Thoracic aorta (tissue), 2 donors: ENCODE measurements around the gene CHD2. TPM values are rescaled to one million over a fixed set of nuclear protein-coding genes. Genes with fewer than 3 reads are reported as not detected.
A peak's percentile ranks its signal among the peaks of the same experiment; 100 is the strongest.

Source experiments
- ATAC-seq: fragments of 150-250 bp; one replicate; pipeline ENCODE4 v1.8.0; 2017; ENCODE audit warnings: low read depth; ENCODE audit not compliant: insufficient number of reproducible peaks, low FRiP score
- DNase-seq: peaks from one replicate; pipeline ENCODE4 v3.0.0-alpha.2; 2020; ENCODE audit warnings: low spot score
- H3K27ac ChIP-seq, 2 donors: fragments of 200-600 bp; sonication (generic); 1 replicate in 1 of 2; 2 replicates in 1 of 2; pipeline ENCODE4 v1.5.1; 2016; ENCODE audit warnings: mild to moderate bottlenecking in 2 of 2, moderate library complexity in 2 of 2
- H3K27me3 ChIP-seq: fragments of 200-600 bp; sonication (generic); replicated peaks from 2 replicates; pipeline ENCODE4 v1.6.0; 2016; ENCODE audit warnings: mild to moderate bottlenecking; ENCODE audit not compliant: insufficient read depth
- H3K36me3 ChIP-seq: fragments of 200-600 bp; sonication (generic); one replicate; pipeline ENCODE4 v1.5.1; 2016
- H3K4me1 ChIP-seq, 2 donors: fragments of 200-600 bp; sonication (generic); 1 replicate in 1 of 2; 2 replicates in 1 of 2; pipeline versions ENCODE4 v1.5.1 to v1.6.0; 2016; ENCODE audit warnings: low read depth in 2 of 2, mild to moderate bottlenecking in 1 of 2; ENCODE audit not compliant: control insufficient read depth in 1 of 2
- H3K4me3 ChIP-seq: fragments of 200-600 bp; sonication (generic); 2 replicates; pipeline ENCODE4 v1.5.1; 2016; ENCODE audit warnings: mild to moderate bottlenecking
- H3K9me3 ChIP-seq: fragments of 200-600 bp; sonication (generic); 2 replicates; pipeline ENCODE4 v1.5.1; 2016
- total RNA-seq, 2 donors: library from RNA; depleted of rRNA; stranded (reverse); fragments of >200 nt; gene quantifications; one replicate each; pipeline versions ENCODE4 v1.1.0 to v1.2.3, GENCODE V29; 2016
- TF ChIP-seq, protein P1 (sequence below): fragments of 200-600 bp; sonication (generic); IDR thresholded peaks from one replicate; pipeline ENCODE4 v1.5.1; 2019; ENCODE audit warnings: antibody characterized with exemption

CHD2 gene
- total RNA-seq, 2 donors from 2014 or later: 143 to 148 TPM

DNA sequence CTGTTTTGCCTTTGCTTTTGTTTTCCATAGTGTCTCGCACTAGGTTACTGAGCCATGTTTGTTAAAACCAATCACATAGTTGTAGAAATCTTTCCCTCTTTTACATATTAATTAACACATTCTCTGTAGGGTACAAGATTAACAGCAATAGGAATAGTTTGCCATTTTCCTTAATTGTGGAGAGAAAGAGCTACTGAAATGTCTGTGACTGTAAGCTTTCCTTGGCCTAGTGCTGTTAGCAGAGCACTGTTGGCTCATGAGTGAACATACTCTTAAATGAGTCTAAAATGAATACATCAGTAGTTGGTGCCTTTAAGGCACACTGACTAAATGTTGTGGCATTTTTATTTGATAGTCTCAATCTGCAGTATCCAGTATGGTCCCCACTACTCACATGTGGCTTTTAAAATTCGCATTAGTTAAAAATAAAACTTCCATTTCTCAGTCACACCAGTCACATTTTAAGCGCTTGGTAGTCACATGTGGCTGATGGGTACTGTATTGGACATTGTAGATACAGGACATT lies 28.2 kb downstream of the CHD2 start:
- ATAC-seq (no peak), DNase-seq (no peak)
- no peak overlapping the region for H3K4me3 ChIP-seq
- H3K27ac ChIP-seq: no peak overlapping the region
- H3K36me3 ChIP-seq: peaks cover 57% of the 10 kb centered on the region
- TF ChIP-seq, protein P1, sequence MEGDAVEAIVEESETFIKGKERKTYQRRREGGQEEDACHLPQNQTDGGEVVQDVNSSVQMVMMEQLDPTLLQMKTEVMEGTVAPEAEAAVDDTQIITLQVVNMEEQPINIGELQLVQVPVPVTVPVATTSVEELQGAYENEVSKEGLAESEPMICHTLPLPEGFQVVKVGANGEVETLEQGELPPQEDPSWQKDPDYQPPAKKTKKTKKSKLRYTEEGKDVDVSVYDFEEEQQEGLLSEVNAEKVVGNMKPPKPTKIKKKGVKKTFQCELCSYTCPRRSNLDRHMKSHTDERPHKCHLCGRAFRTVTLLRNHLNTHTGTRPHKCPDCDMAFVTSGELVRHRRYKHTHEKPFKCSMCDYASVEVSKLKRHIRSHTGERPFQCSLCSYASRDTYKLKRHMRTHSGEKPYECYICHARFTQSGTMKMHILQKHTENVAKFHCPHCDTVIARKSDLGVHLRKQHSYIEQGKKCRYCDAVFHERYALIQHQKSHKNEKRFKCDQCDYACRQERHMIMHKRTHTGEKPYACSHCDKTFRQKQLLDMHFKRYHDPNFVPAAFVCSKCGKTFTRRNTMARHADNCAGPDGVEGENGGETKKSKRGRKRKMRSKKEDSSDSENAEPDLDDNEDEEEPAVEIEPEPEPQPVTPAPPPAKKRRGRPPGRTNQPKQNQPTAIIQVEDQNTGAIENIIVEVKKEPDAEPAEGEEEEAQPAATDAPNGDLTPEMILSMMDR: no peak
- H3K4me1 ChIP-seq: peaks cover 10 to 31% of the 10 kb centered on the region in 2 donors
- H3K9me3 ChIP-seq: no peaks in the 10 kb centered on the region
- no peaks in the 10 kb centered on the region for H3K27me3 ChIP-seq

DNA sequence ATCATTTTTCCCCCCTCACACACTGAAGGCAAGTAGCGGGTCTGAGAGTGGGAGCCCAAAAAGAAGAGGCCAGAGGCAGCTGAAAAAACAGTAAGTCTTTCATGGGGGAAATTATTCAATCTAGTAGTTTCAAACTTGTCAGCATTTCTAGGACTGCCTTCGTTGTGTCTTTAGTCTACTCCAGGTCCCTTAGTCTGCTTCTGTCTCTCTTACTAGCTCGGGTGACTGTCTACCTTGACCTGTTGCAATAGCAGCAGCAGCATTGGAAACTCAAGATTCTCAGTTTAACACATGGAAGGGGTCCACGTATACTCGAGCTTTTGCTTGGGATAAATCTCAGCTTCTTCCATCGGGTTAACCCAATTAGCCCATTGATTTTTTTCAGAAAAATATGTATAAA lies 28.9 kb downstream of the CHD2 start:
- Histone ChIP-seq H3K27me3 (no peaks in the 10 kb centered on the region), H3K4me3 (no peak overlapping the region), H3K27ac (no peak overlapping the region), H3K4me1 (peaks cover 8 to 24% of the 10 kb centered on the region in 2 donors), H3K36me3 (peaks cover 62% of the 10 kb centered on the region), H3K9me3 (no peaks in the 10 kb centered on the region)
- no peak for ATAC-seq
- TF ChIP-seq, protein P1: no peak
- no peak for DNase-seq

DNA sequence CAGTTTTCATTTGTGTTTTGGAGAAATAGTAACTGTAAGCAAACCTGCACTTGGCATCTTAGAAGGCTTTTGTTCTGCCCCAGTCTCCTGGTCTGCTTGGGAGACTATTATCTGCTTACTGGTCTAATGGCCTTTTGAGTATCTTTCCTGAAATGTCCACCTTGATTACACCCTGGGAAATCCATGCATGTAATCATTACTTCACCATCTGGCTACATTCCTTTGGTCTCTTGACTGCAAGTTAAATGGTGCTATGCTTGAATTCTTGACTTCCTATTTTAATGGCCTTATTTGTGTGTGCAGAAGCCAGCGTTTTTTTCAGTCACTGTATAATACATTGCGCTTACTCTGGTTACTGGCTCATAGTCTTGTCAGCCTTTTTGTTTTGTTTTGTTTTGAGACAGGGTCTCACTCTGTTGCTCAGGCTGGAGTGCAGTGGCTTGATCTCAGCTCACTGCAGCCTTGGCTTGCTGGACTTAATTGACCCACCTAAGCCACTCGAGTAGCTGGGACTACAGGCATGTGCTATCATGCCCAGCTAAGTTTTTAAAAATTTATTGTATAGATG lies 30.0 kb downstream of the CHD2 start:
- ATAC-seq (no peak), DNase-seq (no peak)
- Histone ChIP-seq H3K9me3 (no peaks in the 10 kb centered on the region), H3K36me3 (peaks cover 53% of the 10 kb centered on the region), H3K4me1 (peaks cover 0 to 15% of the 10 kb centered on the region in 2 donors), H3K27ac (no peak overlapping the region), H3K27me3 (no peaks in the 10 kb centered on the region), H3K4me3 (no peak overlapping the region)
- TF ChIP-seq, protein P1: no peak

DNA sequence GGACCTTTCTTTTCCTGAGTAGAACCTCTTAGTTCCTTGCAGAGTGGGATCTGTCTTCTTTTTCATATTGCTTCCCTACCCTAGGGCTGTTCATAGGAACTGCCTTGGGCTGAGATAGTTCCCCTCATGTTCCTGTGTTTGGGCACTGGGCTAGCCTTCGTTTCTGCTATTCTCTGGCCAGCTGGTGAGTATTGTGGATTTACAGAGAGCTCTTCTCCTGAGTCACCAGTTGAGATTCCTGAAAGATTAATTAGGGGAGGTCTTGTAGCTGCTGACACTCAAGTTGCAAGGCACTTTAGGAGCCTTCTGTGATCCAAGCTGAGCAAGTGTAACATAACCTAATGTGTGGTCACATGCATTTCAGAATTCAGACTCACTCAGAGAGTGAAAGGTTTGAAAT lies 30.7 kb downstream of the CHD2 start:
- no peak overlapping the region for H3K4me3 ChIP-seq
- peaks cover 54% of the 10 kb centered on the region for H3K36me3 ChIP-seq
- H3K9me3 ChIP-seq: no peaks in the 10 kb centered on the region
- peak; percentile 43 for ATAC-seq
- H3K27me3 ChIP-seq: no peaks in the 10 kb centered on the region
- TF ChIP-seq, protein P1: no peak
- DNase-seq: no peak
- peaks cover 0 to 15% of the 10 kb centered on the region in 2 donors for H3K4me1 ChIP-seq
- no peak overlapping the region for H3K27ac ChIP-seq

DNA sequence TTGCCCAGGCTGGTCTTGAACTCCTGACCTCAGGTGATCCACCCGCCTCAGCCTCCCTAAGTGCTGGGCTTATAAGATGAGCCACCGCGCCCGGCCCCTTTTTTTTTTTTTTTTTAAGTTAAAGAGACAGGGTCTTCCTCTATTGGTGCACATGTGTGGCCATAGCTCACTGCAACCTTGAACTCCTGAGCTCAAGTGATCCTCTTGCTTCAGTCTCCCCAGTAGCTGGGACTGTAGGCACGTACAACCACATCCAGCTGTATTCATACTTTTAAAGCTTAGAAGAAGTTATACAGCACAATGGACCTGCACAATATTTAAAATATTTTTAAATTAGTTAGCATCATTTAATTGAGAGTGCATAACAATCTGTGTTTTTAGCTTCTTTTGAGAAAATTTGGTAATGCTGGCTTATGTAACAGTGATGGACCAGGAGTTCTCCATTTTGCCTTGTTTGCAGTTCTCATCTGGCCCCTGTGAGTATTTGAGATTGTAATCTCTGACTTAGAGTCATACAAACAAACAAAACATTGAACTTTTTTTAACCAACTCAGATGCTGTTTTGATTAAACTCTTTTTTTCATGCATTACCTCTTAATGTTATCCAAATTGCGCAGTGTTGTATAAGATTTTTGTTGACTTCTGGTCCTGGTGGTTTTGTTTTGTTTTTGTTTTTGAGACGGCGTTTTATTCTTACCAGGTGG lies 33.0 kb downstream of the CHD2 start:
- TF ChIP-seq, protein P1: no peak
- Histone ChIP-seq H3K9me3 (no peaks in the 10 kb centered on the region), H3K4me3 (no peak overlapping the region), H3K27me3 (no peaks in the 10 kb centered on the region), H3K27ac (no peak overlapping the region), H3K36me3 (peaks cover 45% of the 10 kb centered on the region), H3K4me1 (peaks cover 0 to 15% of the 10 kb centered on the region in 2 donors)
- no peak for ATAC-seq
- DNase-seq: no peak
